IPS DF 4.7 (cell line): ENCODE measurements around the gene TOM1L2.

Experiments used
- DNase-seq: peaks from one replicate; pipeline ENCODE4 v3.0.0-alpha.2; 2013; ENCODE audit warnings: low spot score; ENCODE audit errors: extremely low read depth

Gene TOM1L2

DNA sequence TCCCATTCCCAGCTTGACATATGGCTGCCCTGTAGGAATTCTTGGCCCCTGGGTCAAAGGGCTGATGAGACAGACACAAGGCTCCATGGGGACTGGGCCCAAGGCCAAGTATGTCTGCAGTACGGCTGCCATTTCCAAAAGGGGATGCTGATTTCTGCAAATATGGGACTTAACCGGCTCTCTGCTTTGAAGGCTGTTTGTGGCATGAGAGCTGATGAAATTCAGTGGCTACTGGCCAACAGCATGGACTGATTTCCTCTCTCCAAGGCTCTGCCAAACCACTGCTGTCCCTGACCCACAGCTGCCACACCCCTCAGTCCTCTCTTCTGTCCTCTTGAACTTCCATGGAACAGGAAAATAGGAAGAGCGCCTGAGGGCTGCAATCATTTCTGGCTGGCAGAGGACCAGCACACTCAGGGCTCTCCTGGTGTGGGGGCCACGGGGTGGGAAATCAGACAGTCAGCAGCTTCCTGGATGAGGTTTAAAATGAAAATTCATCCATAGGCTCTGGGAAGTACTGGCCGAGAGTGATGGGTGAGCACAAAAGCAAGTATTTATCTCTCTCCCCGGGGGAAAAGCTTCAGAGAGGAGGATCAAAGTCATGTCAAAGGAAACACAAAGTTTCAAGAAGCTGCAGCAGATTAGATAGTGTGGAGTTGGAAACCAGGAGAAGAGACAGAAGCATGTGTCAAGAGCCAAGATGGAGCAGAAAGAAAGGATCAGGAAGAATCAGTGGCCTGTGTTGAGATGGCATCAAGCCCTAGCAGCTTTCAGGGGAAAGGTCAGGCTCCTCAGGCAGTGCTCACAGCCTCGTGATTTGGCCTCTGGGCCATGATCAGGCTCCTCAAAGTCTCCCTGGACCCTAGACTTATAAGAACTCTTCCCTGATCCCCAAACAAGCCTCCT, 71.3 kb downstream of the TOM1L2 start:
- DNase-seq: no peak

DNA sequence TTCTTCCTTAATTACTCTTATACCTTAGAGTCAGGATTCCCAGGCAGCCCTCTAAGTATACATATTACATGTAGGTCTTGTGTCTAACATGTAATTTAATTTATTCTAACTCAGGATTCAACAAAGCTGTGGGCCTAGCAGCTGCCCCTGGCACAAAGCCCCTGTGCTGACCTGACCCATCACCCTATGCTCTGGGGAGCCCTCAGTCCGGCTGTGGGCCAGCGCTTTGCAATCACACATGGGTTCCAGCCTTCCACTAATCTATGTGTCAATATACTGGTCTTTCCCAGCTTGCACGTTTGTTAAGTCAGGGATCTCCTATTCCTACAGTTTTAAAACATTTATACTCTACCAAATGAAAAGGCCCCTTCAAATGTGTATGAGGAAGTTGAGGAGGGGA, 72.7 kb downstream of the TOM1L2 start:
- no peak for DNase-seq

DNA sequence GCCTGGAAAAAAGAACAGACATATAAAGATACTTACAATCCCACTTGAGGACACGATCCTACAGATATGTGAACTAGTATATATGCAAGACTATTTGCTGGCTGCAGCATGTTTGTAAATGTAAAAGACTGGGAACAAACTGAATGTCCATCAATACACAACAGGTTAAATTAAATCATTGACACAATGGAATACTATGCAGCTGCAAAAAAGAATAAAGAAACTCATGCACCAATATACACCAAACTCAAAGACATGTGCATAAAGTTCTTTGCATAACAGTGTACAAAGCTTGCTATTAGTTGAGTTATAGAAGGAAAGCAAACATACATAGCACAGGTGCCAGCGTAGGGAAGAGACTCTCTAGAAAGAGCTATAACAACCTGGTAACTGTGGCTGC, 73.5 kb downstream of the TOM1L2 start:
- no peak for DNase-seq

DNA sequence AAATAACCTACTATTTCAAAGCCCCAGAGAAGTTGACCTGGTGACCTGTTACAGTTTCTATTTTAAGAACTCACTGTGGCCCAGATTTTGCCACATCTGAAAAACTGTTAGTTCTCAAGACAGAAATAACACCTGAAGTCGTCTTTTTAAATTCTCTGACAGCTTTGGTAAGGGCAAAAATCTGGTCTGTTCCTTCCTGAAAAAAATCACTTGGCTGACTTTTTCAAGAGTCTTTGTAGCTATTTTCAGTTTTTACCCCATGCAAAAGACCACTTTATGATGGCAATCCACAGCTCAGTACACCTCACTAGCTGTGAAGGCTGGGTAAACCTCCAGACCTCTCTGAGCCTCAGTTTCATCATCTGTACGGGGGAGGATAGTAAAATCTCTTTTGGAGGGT, 74.8 kb downstream of the TOM1L2 start:
- no peak for DNase-seq

DNA sequence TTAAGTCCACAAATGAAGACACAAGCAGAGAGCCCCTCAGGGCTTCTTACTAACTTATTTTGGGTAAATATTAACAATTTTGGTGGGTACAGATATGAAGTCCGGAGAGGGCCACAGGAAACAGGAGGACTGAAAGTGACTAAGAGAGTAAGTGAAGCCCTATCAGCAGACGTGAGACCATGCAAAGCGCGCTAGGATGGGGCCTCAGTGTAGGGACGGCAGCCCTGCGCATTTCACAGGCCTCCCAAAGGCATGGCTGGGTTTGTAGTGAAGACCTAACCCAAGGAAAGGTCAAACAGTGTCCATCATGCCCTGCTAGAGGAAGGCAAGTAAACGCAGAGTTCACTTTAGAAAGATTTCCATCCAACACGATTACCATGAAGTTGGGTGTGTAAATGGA, 75.5 kb downstream of the TOM1L2 start:
- no peak for DNase-seq

DNA sequence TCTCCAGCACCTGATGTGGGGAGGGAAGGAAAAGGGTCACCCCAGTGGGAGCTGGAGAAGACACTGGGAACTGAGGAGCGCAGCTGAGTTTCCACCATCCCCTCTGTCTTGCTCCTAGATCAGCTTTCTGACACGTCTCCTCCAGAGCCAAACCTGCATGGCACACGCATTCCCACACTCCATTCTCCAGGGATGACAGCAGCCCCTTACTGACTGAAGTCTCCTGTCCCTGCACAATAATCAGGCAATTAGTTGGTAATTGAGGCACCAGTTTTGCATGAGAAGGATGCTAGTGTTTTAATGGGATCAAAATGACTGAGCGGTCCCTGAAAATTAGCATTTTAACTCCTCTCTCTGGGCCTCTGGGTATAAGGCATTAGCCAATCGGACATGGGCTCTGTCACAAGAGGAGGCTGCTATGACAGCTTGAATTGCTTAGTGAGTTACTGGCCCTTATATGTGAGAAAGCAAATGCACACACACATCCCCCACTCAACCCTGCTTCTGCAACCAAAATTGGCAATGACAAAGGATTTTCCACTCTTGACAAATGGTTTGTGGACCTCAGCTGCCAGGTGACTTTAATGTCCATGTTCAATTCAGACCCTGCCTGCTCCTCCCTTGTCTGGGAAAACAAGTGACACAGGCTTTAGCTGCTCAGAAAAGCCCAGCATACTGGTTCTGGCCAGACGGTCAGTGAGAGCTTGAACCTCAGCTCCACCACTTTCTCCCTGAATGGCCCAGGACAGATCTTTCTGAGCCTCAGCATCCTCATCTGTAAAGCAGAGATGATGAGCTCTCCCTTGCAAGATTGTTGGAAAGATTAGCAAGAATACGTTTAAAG, 78.2 kb downstream of the TOM1L2 start:
- DNase-seq: no peak

DNA sequence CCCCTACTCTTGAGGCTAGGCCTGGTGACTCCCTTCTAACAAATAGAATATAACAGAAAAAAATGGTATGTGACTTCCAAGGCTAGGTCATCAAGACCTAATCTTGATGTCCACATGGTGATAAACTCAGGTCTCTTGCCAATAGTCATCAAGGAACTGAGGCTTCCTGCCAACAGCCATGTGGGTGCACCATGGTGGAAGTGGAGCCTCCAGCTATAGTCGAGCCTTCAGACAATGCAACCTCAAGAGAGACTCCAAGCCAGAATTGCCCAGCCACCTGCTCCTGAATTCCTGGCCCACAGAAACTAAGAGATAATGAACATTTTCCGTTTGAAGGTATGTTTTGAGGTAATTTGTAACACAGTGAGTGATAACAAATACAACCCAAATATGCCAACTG, 79.5 kb downstream of the TOM1L2 start:
- no peak for DNase-seq

DNA sequence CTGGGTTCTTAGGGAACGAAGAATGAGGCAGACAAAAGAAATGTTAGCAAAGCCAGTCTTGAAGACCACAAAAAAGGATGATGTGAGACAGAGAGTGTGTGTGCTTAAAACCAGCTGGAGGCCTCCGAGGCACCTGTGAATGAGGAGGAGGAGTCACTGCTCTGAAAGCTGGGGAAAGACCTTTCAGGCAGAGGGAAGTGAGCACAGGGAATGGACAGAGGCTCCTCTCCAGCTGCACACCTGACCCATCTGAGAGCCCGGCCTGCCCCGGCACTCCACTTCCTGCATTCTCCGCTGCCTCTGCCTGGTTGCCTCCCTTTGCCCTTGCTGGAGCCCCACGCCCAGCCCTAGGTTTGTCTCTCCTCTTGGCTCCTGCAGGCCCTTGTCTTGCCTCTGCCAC, 80.2 kb downstream of the TOM1L2 start:
- DNase-seq: no peak

DNA sequence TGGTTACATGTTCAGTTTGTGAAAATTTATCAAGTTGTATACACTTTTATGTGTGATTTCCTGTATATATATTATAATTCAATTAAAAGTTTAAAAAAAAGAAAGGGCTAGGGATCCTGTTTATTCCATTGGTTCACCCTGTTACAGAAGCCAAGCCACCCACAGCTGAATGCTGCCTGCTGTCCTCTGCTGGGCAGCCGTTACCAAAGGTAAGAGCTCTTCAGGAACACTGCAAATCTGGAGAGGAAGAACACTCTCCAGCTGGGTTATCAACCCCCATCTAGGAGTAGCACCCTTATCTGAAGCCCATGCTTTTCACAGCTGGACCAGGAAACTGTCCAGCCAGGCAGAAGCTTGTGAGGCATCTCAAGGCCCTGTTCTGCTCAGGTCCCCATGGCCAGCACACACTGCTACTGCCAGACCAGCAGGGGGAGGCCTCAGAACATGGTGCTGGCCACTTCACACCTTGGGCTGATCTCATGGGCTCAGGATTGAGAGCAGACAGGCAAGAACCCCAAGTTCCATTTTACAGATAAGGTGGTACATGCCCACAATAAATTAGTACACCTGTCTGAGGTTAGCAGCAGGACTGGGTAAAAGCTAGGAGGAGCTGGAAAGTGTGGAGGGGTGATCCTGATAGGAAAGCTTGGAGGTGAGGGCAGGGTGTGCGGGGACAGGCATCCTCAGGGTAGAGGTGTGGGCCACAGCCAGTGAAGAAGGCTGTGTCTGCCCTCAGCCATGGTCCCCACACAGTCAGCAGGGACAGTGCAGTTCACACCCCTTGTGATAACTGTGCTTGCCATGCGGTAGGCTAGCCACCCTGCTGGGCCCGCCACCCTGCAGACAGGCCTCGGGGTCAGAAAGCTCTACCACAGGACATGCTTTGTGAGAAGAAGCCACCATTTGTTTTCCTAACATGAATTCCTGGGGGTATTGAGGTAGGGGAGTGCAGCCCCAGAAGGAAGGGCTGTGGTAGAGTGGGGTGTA, 81.1 kb downstream of the TOM1L2 start:
- no peak for DNase-seq

DNA sequence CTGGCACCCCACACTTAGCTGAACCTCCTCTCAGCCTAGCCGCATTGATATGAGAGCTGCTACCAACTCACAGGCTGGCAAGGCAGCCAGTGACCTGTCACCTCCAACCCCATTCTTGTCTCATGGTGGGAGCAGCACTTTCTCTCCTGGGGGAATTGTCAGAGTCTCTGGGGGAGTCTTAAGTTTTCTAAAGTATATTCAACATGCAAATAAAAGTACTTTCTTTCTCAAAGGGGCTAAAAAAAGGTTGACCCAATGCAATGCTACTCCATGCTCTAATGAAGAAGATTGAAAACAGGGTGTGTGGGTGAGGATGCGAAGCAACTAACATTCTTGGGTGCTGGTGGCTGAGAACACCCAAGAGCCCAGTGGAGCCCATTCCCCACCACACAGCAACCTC, 82.3 kb downstream of the TOM1L2 start:
- DNase-seq: no peak

DNA sequence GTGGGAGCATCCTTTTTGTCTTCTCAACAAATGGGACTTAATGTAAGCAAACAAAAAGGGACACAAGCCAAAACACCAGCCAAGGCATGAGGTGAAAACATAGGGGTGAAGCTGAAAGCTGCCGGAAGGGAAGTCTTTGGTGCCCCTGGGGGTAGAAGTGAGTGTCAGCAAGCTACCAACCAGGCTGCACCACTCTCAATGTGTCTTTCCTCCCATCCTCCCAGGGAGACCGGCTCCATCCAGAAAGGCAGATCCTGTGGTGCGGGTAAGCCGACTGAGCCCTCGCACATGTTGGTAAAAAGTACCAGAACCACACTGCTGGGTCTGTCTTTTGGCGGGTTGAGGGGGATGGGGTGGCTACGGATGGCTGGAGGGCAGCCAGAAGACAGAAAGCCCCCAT, 83.4 kb downstream of the TOM1L2 start:
- no peak for DNase-seq

DNA sequence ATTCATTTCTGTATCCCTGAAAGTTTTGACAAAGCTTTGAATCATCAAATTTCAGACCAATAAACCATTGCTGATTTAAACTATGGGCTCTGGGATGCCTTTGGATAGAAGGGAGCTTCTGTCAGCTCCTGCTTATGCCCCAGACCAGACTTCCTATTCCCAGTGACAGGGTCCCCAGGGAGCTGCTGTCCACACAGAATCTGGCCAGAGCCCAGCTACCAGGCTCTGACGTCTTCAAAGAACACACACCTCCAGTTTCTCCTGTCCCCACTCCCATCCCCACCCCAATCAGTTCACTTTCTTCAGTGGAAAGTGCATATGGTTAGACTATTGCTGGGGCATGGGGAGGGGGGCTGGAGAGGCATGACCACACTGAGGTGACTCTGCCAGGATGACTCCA, 83.8 kb downstream of the TOM1L2 start:
- DNase-seq: no peak

DNA sequence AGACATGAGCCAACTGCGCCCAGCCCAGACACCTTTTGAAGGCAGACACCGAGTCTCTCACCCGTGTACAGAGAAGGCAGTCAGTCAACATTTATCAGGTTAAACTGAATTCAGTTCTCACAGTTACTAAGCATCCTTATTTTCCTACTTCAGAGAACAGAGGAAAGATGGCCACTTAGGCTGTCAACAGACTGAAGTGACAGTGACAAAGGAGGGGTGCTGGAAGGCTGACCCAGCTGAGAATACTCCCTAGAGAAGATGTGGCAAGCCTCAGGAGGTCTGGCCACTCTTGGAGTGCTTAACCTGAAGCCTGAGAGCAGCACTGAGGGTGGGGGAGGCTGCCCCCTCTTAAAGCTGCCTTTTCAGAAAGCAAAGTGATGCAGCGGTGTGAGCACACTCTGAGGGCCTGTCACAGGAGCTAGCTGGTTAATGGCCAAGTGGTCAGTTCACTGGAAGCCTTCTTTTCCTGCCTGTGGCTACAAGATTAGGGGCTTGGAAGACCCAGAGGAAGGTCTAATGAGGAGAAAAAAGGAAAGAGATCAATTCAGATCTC, 84.4 kb downstream of the TOM1L2 start:
- DNase-seq: no peak

DNA sequence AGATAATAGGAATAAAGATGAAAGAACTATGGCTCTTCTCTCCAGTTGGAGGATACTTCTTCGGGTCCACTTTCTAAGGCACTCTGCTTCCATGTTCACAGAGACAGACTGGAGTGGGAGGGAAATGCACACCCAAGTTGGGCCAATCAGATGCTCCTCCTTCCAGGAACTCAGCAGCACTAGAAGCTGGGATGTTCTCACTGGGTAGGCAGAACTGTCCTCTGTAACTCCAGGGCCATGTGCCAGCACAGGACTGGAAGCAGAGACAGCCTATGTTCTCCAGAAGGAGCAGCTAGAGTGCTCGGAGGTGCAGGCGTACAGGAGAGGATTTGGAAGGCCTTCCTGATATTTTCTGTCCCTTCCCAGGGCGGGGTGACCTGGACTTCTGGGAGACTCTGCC, 85.5 kb downstream of the TOM1L2 start:
- no peak for DNase-seq

DNA sequence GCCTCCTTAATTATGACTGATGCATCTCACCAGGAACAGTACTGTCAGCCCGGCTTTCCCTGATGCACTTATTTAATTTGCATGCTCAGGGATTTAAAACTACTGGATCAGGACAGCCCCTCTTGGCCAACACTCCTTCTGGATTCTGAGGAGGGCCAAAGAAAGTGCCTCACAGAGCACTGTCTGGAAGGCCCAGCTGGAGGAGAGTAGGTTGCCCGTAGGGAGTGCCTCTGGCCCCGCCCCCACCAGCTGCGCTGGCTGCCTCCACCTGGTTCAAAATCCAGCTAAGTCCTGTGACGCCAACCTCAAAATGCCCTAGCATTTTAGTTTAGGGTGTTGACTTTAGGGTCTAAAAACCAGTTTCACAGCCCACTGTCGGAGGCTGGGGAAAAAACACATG, 86.0 kb downstream of the TOM1L2 start:
- DNase-seq: no peak

DNA sequence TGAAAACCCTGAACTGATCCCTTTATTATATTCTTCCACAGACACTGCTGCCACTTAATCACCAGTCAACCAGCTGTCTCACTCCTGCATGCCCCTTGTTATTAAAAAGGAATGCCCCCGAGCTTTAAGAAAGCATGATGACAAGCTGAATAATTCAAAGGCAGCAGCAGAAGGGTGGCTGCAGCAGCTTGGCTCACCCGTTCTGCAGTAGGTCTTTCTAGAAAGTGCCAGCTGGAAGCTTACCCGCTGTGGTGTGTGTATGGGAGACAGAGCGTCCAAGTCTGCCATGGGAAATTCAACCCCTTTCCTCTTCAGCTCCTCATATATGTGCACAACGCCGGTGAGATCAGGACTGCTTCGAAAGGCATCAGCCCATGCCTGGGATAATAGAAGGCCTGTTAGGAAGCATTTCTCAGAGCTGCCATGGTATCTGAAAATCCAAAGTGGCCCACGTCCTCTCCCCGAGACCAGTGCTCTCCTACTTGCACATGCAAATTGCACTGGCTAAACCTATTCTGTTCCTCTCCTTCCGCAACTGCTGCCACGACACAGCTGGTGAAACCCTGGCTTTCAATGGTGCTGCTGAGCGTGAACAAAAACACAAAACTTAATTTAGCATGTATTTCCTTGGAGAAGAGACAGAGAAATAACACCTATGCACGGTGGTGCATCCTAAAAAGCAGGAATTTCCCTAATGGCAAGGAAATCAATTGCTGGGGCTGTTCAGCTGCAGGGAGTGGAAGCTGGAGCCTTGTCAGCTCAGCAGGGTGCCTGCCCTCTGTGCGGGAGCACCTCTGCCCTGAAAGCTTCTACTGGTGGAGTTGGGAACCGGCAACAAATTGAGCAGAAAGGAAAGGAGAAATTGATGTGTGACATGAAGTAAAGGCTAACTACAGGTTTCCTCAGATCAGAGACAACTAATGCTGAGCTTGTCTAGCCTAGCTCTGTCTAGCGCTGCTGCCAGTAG, 87.5 kb downstream of the TOM1L2 start:
- no peak for DNase-seq

DNA sequence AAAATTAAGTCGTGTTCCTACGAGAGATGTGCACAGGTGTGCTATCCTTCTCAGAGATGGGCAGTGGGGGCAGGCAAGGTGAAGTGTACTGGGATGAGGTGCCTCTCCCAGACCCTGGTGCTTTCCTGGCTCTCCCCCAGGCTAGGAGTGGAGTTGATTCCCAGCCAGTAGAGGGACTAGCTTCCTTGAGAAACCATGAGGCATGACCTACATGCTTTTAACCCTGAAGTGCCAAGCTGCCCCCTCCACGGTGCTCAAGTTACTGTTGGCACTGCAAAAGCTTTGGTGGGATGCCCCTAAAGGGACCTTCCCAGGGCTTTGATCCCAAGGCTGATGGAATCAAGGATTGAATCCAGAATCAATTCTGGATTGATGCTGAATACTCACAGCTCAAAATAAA, 88.4 kb downstream of the TOM1L2 start:
- no peak for DNase-seq

DNA sequence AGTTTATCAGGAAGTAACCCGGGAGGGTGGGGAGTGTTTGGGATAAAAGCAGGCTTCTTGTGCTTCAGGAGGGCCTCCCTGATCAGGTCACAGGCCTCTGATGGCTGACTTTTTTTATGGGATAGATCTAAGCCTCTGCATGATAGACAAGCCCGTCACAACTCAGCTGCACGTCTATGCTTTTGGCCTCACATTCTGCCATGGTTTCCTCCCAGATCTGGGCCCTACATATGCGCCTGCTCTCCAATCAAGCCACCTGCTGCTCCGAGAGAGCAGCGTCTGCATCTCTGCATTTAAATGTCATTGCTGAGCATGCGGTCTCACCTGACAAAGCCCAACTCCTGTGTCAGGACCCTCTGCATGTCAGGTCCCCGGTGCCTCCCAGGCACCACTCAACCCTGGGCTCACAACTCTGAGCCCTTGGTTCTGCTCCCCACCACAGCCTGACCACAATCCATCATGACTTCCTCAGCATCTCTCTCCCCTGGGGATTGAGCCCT, 90.1 kb downstream of the TOM1L2 start:
- DNase-seq: no peak

DNA sequence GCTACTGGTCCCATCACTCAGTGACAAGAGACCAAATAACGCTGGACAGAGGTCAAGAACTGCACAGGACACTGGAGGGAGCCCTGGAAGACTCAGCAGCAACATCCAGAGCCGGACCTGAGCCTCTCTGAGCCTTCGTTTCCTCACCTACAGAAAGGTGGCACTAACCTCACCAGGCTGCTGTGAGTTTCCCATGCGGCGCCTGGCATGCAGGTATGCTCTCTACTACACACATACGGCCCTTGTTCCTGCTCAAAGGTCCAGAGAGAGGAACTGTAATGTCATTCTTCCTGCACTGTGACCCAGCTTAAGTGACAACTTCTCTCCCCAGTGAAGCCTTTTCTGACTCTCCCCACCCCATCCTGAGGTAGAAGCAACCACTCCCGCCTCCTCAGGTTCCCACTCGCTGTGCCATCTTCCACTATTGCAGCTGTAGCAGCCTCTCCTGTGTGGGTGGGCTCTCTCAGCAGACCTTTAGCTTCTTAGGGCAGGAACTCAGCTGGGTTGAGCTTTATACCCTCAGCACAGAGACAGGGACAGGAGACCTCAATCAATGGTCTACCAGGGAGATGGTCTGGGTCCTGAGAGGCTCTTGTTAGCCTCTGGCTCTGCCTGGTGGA, 91.5 kb downstream of the TOM1L2 start:
- no peak for DNase-seq
